Liver (tissue), 9 donors: ENCODE measurements around the gene CDHR2. TPM values are rescaled to one million over a fixed set of nuclear protein-coding genes. Genes with fewer than 3 reads are reported as not detected.

Experiments
- DNase-seq: peaks from one replicate; pipeline ENCODE4 v3.0.0-alpha.2; 2017; ENCODE audit warnings: low spot score
- H3K27ac ChIP-seq, 2 donors: one replicate each; pipeline ENCODE4 v1.7.0; 2013; ENCODE audit warnings: inconsistent platforms in 2 of 2, low read length in 2 of 2, control low read depth in 1 of 2, low read depth in 1 of 2, mild to moderate bottlenecking in 1 of 2
- H3K27me3 ChIP-seq, 4 donors: one replicate each; pipeline versions ENCODE4 v1.6.1 to v1.7.0; 2013; ENCODE audit warnings: low read length in 3 of 4, inconsistent platforms in 1 of 4, mild to moderate bottlenecking in 1 of 4, moderate library complexity in 1 of 4; ENCODE audit not compliant: control insufficient read depth in 4 of 4, insufficient read depth in 4 of 4
- H3K36me3 ChIP-seq, 4 donors: one replicate each; pipeline versions ENCODE4 v1.6.1 to v1.7.0; 2013; ENCODE audit warnings: low read length in 3 of 4, mild to moderate bottlenecking in 3 of 4, low read depth in 1 of 4, moderate library complexity in 1 of 4; ENCODE audit not compliant: control insufficient read depth in 4 of 4, insufficient read depth in 3 of 4
- H3K4me1 ChIP-seq, 4 donors: one replicate each; pipeline versions ENCODE4 v1.6.1 to v1.7.0; 2013; ENCODE audit warnings: low read length in 3 of 4, mild to moderate bottlenecking in 3 of 4, moderate library complexity in 1 of 4; ENCODE audit not compliant: control insufficient read depth in 4 of 4, insufficient read depth in 4 of 4
- H3K4me3 ChIP-seq, 3 donors: one replicate each; pipeline versions ENCODE4 v1.6.1 to v1.7.0; 2013; ENCODE audit warnings: low read length in 3 of 3, control low read depth in 1 of 3, low read depth in 1 of 3, mild to moderate bottlenecking in 1 of 3
- H3K9ac ChIP-seq, 2 donors: one replicate each; pipeline ENCODE4 v1.7.0; 2013; ENCODE audit warnings: low read length in 2 of 2, mild to moderate bottlenecking in 2 of 2, moderate library complexity in 2 of 2, control low read depth in 1 of 2, low read depth in 1 of 2
- H3K9me3 ChIP-seq, 4 donors: one replicate each; pipeline versions ENCODE4 v1.6.1 to v1.7.0; 2013; ENCODE audit warnings: low read length in 3 of 4; ENCODE audit not compliant: control insufficient read depth in 4 of 4
- CTCF ChIP-seq: fragments of 150-350 bp; IDR thresholded peaks from 2 replicates; pipeline ENCODE4 v1.5.1; 2017; ENCODE audit warnings: improper control_type of control experiment, low read depth, low read length; ENCODE audit not compliant: missing input control
- EGR1 ChIP-seq, 2 donors: IDR thresholded peaks; 2 replicates each; pipeline ENCODE4 v1.6.1; 2016 to 2018; ENCODE audit warnings: antibody characterized with exemption in 2 of 2, low read depth in 2 of 2
- FOXA1 ChIP-seq: IDR thresholded peaks from 2 replicates; pipeline ENCODE4 v1.6.1; 2016; ENCODE audit warnings: antibody characterized with exemption
- FOXA2 ChIP-seq: IDR thresholded peaks from 2 replicates; pipeline ENCODE4 v1.6.1; 2016; ENCODE audit warnings: antibody characterized with exemption
- GABPA ChIP-seq, 2 donors: IDR thresholded peaks in 1 of 2; conservative IDR thresholded peaks in 1 of 2; 2 replicates each; pipeline ENCODE4 v1.6.1; 2016; ENCODE audit warnings: antibody characterized with exemption in 2 of 2, mild to moderate bottlenecking in 1 of 2, moderate library complexity in 1 of 2
- HNF4A ChIP-seq, 2 donors: conservative IDR thresholded peaks; 2 replicates each; pipeline ENCODE4 v1.6.1; 2016; ENCODE audit warnings: antibody characterized with exemption in 2 of 2, mild to moderate bottlenecking in 2 of 2
- HNF4G ChIP-seq: IDR thresholded peaks from 2 replicates; pipeline ENCODE4 v1.6.1; 2016; ENCODE audit warnings: antibody characterized with exemption
- JUND ChIP-seq, 2 donors: IDR thresholded peaks; 2 replicates each; pipeline ENCODE4 v1.6.1; 2016; ENCODE audit warnings: antibody characterized with exemption in 2 of 2
- MAX ChIP-seq: IDR thresholded peaks from 2 replicates; pipeline ENCODE4 v1.6.1; 2016; ENCODE audit warnings: antibody characterized with exemption
- RAD21 ChIP-seq, 2 donors: IDR thresholded peaks; 2 replicates each; pipeline ENCODE4 v1.6.1; 2016; ENCODE audit warnings: antibody characterized with exemption in 2 of 2, mild to moderate bottlenecking in 2 of 2
- RXRA ChIP-seq, 2 donors: IDR thresholded peaks; 2 replicates each; pipeline ENCODE4 v1.6.1; 2017 to 2018; ENCODE audit warnings: antibody characterized with exemption in 2 of 2, mild to moderate bottlenecking in 1 of 2
- SP1 ChIP-seq: IDR thresholded peaks from 2 replicates; pipeline ENCODE4 v1.6.1; 2018; ENCODE audit warnings: antibody characterized with exemption, mild to moderate bottlenecking
- TAF1 ChIP-seq: conservative IDR thresholded peaks from 2 replicates; pipeline ENCODE4 v1.6.1; 2016; ENCODE audit warnings: antibody characterized with exemption, mild to moderate bottlenecking
- YY1 ChIP-seq: IDR thresholded peaks from 2 replicates; pipeline ENCODE4 v1.6.1; 2016; ENCODE audit warnings: antibody characterized with exemption, mild to moderate bottlenecking
- WGBS: extraction: QIAGEN DNeasy Blood & Tissue Kit; methylation state at CpG from one replicate; pipeline ENCODE4 v1.1.7; 2013; 5-methylcytosine and 5-hydroxymethylcytosine counted together
- polyA plus RNA-seq, 2 donors: library from polyadenylated mRNA; stranded (reverse) in 1 of 2; unstranded in 1 of 2; fragments of 200-250 nt in 1 of 2; fragments of >200 nt in 1 of 2; fragmentation: Nextera tagmentation in 1 of 2; extraction: Ambion mirVana in 1 of 2; gene quantifications; one replicate each; pipeline versions ENCODE4 v1.2.1 to v1.2.3, GENCODE V29; 2013 to 2015
- total RNA-seq, 2 donors: library from RNA; depleted of rRNA; stranded (reverse); fragments of >200 nt; gene quantifications; one replicate each; pipeline ENCODE4 v1.2.3, GENCODE V29; 2014
- TF ChIP-seq, protein P1 (sequence below): IDR thresholded peaks from 2 replicates; pipeline ENCODE4 v1.6.1; 2016; ENCODE audit warnings: antibody characterized with exemption, mild to moderate bottlenecking
- TF ChIP-seq, protein P2 (sequence below): IDR thresholded peaks from 2 replicates; pipeline ENCODE4 v1.6.1; 2016; ENCODE audit warnings: antibody characterized with exemption
- donor health status: healthy.
- donor health status: healthy.
- donor health status: healthy.
- donor health status: healthy.
- donor health status: healthy.

CDHR2 gene
- total and polyA plus RNA-seq, 4 donors: 8.8 to 23.8 (median 16.6) TPM

DNA sequence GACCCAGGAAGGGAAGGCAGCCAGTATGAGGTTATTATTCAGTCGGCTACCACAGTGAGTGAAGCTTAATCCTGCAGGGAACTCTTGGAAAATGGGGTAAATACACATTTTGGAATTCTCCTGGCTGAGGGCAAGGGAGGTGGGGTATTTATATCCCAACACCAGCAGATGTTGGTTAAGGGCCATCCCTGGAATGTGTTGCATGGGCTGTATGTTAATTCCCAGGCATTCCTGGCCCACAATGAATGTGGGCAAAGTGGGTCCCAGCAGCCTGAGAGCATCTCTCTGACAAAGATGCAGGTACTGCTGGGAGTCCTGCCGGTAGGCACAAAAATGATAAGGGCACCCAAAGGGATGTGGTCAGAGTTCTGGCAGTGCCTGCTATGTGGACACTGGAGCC is 63.7 kb downstream of the CDHR2 start:
- H3K27ac ChIP-seq: no peak overlapping the region
- 64% methylated on average over 2 of the region's 2 CpGs for WGBS
- H3K4me1 ChIP-seq: peaks cover 0 to 9% (median 4%) of the 10 kb centered on the region in 4 donors
- TF ChIP-seq RXRA (IDR thresholded peaks at IDR 0.05): no peak
- TF ChIP-seq, protein P1, sequence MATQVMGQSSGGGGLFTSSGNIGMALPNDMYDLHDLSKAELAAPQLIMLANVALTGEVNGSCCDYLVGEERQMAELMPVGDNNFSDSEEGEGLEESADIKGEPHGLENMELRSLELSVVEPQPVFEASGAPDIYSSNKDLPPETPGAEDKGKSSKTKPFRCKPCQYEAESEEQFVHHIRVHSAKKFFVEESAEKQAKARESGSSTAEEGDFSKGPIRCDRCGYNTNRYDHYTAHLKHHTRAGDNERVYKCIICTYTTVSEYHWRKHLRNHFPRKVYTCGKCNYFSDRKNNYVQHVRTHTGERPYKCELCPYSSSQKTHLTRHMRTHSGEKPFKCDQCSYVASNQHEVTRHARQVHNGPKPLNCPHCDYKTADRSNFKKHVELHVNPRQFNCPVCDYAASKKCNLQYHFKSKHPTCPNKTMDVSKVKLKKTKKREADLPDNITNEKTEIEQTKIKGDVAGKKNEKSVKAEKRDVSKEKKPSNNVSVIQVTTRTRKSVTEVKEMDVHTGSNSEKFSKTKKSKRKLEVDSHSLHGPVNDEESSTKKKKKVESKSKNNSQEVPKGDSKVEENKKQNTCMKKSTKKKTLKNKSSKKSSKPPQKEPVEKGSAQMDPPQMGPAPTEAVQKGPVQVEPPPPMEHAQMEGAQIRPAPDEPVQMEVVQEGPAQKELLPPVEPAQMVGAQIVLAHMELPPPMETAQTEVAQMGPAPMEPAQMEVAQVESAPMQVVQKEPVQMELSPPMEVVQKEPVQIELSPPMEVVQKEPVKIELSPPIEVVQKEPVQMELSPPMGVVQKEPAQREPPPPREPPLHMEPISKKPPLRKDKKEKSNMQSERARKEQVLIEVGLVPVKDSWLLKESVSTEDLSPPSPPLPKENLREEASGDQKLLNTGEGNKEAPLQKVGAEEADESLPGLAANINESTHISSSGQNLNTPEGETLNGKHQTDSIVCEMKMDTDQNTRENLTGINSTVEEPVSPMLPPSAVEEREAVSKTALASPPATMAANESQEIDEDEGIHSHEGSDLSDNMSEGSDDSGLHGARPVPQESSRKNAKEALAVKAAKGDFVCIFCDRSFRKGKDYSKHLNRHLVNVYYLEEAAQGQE: no peak
- no peak for TF ChIP-seq SP1
- no peak for TF ChIP-seq HNF4G
- TF ChIP-seq FOXA1: no peak
- TF ChIP-seq JUND (IDR thresholded peaks at IDR 0.05): no peak
- no peak for TF ChIP-seq TAF1
- no peak for TF ChIP-seq GABPA (IDR thresholded peaks at IDR 0.05 in 1 of 2, conservative IDR thresholded peaks at IDR 0.05 in 1 of 2)
- no peak for TF ChIP-seq RAD21 (IDR thresholded peaks at IDR 0.05)
- TF ChIP-seq, protein P2, sequence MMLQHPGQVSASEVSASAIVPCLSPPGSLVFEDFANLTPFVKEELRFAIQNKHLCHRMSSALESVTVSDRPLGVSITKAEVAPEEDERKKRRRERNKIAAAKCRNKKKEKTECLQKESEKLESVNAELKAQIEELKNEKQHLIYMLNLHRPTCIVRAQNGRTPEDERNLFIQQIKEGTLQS: no peak
- H3K9ac ChIP-seq: no peak overlapping the region
- H3K9me3 ChIP-seq: no peaks in the 10 kb centered on the region
- H3K27me3 ChIP-seq: peaks cover 0 to 3% (median 0%) of the 10 kb centered on the region in 4 donors
- no peak overlapping the region for H3K4me3 ChIP-seq
- no peak for DNase-seq
- no peaks in the 10 kb centered on the region for H3K36me3 ChIP-seq

GRCh38 chr5:176614805-176615478 is 65.8 kb downstream of the CDHR2 start:
- Histone ChIP-seq H3K4me3 (no peak overlapping the region), H3K36me3 (no peaks in the 10 kb centered on the region), H3K4me1 (peaks cover 0 to 8% (median 3%) of the 10 kb centered on the region in 4 donors), H3K27me3 (peaks cover 0 to 12% (median 5%) of the 10 kb centered on the region in 4 donors), H3K27ac (no peak overlapping the region), H3K9me3 (no peaks in the 10 kb centered on the region), H3K9ac (no peak overlapping the region)
- TF ChIP-seq HNF4A (conservative IDR thresholded peaks at IDR 0.05) (no peak), FOXA2 (no peak), JUND (IDR thresholded peaks at IDR 0.05) (no peak), RAD21 (IDR thresholded peaks at IDR 0.05) (no peak), FOXA1 (no peak), TAF1 (no peak), EGR1 (IDR thresholded peaks at IDR 0.05; ENCODE audit: low read depth in 2 of 2) (no peak), SP1 (no peak), CTCF (no peak), MAX (no peak), YY1 (no peak), RXRA (IDR thresholded peaks at IDR 0.05) (no peak), HNF4G (no peak)
- TF ChIP-seq, protein P2: no peak
- TF ChIP-seq, protein P1: no peak
- no peak for DNase-seq
- whole genome bisulfite sequencing: 62% methylated on average over 8 of the region's 8 CpGs
